Measurements from ENCODE around the gene SPOPL.

Gene SPOPL

DNA sequence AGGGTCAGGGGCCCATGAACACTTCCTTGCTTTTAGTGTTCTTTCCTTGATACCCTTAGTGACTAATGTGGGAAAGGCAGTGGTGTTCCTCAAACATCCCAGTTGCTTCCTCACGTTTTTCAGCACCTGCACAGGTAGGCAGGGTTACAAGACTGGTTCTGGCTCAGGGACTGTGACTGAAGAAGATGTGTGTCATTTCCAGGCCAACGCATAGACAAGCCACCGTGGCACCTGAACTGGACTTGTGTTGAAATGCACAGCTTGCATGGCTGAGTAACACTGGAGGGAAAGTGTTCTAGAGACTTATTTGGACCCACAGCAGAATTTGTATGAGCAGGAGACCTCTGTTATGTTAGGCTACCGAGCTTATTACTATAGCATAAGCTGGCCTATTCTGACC lies 107.9 kb downstream of the SPOPL start:
- no peak for DNase-seq

DNA sequence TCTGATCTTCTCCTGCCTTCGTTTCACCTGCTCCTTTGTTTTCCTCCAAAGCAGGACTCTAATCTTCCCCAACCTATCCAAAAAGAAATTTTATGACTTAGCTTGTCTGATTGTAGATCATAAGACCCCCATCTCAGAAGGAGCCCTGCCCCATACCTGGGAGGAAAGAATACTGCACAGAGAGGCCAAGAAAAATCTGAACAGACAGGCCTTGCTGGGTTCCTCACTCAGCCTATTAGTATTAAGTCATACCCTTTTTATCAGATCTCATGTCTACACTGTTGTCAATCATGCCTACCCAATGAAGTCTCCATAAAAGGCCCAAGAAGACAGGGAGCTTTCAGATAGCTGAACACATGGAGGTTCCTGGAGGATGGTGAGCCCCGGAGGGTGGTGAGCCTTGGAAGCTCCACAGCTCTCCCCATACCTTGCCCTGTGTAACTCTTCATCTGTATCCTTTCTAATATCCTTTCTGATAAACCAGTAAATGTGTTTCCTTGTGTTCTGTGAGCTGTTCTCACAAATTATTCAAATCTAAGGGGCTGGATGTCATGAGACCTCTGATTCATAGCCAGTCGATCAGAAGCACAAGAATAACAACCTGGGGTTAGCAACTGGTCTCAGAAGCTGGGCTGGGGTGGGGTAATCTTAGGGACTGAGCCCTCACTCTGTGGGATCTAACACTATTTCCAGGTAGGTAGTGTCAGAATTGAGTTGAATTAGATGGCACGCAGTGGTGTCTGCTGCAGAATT lies 108.8 kb downstream of the SPOPL start:
- DNase-seq = no peak

DNA sequence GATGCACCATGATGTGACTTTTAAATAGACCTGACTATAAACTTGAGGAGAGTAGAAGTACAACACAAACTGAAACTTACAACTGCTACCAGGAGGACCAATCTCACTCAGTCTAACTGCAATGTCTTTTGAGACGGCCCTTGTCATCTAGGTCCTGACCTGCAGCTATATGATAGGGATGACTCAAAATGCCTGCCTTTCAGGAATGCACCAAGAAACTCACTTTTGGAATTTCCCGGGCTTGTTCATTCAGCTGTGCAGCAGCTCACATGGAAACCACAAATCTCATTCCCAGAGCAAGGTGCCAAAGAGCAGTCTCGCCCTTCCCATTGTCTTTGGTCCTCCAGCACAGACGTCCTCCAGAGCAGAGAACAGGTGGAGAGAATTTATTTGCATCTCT lies 113.7 kb downstream of the SPOPL start:
- no peak for DNase-seq

DNA sequence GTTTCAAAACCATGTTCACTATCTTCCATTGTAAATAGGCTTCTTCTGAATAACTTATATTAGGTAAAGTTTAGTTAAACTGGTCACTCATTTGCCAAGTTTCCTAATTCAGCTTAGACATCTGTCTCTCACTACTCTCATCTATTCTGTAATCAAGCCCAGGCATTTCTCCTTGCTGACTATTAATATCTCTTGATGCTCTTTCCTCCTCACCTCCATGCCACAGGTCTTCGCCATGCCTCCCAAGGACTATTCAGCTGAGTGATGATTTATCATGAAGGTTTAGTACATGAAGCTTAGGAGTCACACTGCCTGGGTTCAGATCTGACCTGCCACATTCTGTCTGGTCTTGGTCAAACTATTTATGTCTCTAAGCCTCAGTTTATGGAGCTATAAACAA lies 115.5 kb downstream of the SPOPL start:
- no peak for DNase-seq

DNA sequence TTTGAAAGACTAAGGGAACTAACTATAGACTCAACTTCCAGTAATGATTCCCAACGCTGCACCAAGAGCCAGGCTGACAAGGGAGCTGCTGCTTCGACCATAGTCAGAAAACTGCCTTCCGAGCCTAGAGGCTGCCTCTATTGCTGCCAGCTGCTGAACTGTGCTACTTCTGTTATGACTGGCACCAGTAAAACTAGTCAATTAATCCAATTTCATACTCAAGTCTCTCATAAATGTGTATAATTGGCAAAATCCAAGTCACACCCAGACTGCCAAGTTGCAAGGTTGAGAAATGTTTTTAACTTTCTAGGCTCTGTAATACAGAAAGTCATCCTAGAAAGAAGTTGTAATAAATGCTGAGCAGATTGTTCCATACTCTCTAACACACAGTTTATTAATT lies 117.4 kb downstream of the SPOPL start:
- DNase-seq = no peak

DNA sequence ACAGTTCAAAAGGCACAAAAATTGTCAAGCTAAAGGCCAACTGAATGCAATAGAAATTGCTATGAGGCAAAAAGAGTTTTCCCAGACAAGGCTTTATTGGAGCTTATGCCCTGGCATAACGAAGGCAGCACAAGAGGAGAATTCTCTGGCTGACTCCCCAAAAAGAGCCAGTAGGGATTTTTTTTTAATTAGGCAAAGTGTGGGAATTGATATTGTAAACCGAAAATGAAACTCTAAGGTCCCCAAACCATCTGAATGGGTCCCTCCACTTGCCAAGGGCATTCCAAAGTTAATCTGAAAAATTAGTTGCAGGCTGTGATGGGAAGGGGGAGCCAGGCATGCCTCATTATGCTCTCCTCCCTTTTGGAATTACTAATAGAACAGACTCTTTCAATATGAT lies 118.9 kb downstream of the SPOPL start:
- DNase-seq = no peak

DNA sequence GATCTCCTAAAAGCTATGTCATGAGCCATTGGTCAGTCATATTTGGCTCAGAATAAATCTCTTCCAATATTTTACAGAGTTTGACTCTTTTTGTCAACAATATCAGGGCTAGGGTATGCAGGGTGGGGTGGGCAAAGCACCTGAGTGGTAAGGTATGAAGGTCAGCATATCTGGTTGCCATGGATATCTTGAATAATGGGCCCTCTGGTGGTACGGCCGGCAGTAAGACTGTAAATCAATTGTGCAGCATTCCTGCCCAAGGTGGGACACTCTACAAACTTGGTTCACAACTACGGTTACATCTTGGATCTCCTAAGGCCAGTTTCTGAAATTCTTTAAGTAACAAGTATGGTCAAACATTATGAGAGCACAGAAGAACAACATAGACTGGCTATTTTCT lies 119.6 kb downstream of the SPOPL start:
- DNase-seq = no peak

DNA sequence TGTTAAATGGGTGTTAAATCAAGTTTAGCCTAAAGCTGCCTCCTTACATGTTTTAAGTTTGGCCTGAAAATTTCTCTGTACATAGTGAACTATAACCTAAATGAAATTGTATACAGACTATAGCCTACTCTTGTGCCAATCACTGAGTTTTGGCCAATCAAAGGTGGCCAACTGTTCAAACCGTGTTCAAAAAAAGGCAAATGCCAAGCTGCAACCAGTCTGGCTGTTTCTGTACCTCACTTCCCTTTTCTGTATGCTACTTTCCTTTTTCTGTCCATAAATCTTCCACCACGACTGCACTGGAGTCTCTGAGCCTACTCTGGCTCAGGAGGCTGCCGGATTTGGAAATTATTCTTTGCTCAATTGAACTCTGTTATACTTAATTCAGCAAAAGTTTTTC lies 121.0 kb downstream of the SPOPL start:
- no peak for DNase-seq

Measured in NCI-H510A (cell line).